Activated CD4-positive, alpha-beta T cell treated with anti-CD3 and anti-CD28 coated beads, Interleukin-2, Interleukin-4, amounts not matched to agents 100 ng/mL and 50 ng/mL, durations not matched to agents 16 hours and 8 hours (primary cell): ENCODE measurements around the gene TULP4.
"Not testable (repeated sequence)": the region's sequence is repeated elsewhere in the genome, so short reads cannot be mapped to it uniquely, and the experiment has no call there.

Experiments used
- DNase-seq: peaks from one replicate; pipeline ENCODE4 v3.0.0-alpha.2; 2020; ENCODE audit warnings: low spot score

Gene TULP4

DNA sequence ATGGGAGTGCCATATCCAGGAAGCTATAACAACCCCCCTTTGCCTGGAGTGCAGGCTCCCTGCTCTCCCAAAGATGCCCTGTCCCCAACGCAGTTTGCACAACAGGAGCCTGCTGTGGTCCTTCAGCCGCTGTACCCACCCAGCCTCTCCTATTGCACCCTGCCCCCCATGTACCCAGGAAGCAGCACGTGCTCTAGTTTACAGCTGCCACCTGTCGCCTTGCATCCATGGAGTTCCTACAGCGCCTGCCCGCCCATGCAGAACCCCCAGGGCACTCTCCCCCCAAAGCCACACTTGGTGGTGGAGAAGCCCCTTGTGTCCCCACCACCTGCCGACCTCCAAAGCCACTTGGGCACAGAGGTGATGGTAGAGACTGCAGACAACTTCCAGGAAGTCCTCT lies 191.0 kb downstream of the TULP4 start:
- no peak for DNase-seq

DNA sequence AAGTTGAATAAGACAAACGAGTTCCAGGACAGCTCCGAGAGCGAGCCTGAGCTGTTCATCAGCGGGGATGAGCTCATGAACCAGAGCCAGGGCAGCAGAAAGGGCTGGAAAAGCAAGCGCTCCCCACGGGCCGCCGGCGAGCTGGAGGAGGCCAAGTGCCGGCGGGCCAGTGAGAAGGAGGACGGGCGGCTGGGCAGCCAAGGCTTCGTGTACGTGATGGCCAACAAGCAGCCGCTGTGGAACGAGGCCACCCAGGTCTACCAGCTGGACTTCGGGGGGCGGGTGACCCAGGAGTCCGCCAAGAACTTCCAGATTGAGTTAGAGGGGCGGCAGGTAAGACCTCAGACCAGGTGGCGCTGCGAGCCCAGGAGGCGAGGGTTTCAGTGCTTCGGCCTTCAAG lies 191.6 kb downstream of the TULP4 start:
- DNase-seq = no peak

DNA sequence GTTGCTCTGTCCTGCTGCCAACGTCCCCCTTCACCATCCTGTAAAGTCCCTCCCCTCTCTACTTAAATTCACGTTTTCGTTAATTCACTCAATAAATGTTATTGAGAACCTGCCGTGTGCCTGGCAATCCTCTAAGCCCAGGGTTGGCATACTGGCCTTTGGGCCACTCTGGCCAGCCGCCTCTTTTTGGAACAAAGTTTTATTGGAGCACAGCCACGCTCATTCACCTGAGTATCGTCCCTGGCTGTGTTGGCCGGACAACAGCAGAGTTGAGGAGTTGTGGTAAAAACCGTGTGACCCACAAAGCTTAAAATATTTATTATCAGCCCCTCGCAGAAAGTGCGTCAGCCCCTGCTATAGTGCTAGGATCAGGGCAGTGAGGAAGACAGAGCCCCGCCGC lies 192.9 kb downstream of the TULP4 start:
- DNase-seq = no peak

DNA sequence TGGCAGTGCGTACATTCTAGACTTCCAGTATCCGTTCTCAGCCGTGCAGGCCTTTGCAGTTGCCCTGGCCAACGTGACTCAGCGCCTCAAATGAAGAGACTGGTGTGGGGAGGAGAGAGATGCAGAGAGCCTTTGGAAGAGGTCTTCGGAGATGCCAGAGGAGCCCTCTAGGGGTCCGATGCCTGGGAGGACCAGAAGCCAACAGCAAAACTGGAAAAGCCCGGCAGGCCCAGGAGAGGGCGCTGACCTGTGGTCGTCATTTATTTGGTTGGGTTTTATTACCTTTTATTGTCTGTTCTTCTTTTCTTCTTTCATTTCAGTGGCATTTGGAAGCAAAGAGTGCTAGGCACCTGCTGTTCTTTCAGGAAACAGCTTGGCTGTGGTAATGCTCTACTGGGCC lies 194.3 kb downstream of the TULP4 start:
- DNase-seq = no peak

DNA sequence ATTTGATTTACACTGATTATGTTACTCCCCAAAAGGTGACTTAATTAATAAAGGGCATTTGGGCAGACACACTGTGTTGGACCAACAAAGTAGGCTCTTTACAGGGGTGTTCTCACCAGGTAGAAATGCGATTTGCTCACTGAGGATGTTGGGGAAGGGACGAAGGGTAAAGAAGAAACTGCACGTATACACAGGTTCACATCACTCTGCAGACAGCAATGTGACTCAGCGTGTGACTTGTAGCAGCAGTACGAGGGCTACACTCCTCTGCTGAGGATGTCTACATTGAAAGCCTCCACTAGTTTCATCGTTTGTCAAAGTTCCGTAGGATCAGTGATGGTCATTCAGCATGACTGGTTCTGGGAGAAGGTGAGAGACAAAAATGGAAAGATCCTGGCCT lies 194.9 kb downstream of the TULP4 start:
- no peak for DNase-seq

DNA sequence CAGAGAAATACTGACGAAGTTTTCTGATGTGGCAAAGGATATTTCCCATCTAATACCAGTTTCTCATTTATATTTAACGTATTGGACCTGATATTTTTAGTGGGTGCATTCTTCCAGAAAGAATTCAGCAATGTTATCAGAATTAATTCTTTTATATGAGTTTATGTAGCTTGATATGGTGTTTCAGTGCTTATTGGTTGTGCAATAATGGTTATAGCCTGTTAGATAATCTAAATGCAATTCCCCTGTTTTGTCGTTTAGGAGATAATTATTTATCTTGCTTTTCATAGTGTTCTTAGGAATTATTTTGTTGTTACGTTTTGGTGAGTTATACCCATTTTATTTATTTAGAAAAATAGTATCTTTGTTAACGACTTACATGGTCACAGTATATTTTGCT lies 196.2 kb downstream of the TULP4 start:
- no peak for DNase-seq

DNA sequence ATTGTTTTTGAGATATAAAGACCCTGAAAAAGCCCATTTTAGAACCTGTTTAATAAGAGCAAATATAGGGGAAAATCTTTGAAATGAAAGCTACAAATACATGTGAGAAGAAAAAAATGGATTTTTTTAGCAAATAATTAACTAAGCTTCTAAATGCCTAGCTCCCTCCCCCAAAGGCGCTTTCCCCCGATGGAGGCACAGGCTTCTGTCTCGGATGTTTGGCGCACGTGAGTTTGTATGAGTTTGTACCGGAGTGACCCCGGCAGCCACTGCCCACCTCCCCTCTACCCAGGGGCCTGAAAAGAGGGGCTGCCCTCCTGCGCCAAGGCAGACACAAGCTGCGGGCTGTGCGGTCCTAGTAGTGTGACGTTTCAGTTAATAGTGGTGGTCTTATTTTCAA lies 197.2 kb downstream of the TULP4 start:
- DNase-seq = no peak

DNA sequence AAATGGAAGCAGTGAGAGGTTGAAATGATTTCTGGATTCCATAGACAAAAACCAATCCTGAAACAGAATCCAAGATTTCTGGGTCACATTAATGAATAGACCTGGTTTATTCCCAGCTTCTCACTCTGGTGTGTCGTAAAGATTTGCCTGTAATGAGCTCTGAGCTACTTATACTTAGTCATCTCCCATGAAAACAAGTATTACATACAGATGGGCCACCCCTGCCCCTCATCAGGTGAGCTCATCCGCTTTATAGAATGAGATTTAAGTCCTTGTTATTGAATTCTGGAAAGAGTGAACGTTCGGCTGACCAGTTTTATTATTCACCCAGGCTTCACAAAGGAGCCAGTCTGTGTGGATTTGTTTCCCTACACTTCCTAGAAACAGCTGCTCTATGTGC lies 200.5 kb downstream of the TULP4 start:
- DNase-seq = no peak

DNA sequence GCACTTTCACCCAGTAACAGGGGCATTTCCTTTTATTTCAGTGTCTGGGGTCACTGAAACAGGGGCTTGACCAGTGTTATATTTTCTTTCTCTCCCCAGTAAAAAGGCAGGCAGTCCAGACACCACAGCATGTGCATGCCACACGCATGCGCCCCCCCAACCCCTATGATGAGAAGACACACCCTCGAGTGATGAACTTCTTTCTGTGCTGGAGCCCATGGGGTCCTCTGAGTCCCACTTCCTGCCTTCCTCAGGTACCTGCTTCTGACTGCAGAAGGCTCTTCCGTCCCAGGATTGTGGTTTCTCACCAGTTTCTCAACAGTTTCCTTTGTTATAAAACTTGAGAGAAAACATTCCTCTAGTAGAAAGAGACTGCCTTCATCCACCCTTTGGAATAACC lies 201.9 kb downstream of the TULP4 start:
- DNase-seq = no peak

DNA sequence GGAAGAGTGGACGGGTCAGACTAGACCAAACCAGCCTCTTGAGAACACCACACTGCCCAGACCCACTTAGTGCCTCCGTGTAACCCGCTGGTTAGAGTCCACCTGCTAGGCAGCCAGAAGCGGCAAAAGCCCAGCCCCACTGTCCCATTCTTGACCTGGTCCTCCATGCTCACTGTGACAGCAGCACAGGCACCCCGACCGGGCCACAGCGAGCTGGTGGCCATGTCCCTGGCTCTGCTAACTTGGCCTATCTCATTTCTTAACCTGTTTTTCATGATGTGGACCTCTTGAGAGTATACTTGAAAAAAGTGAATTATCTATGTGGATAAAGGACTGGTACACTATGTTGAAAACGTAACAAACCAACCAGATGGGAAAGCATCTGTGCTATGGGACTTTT lies 202.7 kb downstream of the TULP4 start:
- DNase-seq = no peak

DNA sequence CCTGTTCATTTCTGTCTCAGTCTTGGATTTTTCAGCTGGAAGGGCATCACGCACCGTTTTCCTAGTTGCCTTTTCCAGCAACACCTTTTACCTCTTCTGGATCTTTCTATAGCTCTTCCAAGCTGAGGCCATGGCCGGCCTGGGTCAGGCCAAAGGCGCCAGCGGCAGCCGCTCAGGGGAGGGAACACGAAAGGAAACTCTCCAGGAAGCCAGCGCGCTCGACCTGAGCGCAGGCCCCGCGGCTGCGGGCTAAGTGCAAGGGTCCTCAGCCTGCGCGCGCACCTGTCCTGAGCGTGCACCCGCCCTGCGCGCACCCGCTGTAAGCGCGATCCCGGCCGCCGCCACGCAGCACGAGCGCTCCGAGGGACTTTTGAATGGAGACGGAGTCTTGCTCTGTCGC lies 203.8 kb downstream of the TULP4 start:
- DNase-seq = no peak

DNA sequence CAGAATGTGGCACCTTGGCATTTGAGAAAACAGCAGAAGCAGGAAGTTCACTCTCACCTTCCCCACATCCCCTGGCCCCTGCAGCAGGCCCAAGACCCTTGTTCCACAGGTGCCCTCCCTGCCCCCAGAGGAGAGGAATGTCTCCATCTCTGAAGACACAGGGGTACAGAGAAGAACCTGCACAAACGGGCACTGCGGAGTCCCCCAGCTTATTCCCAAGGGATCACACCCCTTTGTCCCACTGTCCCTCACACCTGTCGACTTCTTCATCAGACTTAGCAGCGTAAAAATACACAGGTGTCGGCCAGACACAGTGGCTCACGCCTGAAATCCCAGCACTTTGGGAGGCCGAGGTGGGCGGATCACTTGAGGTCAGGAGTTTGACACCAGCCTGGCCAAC lies 204.8 kb downstream of the TULP4 start:
- no peak for DNase-seq

DNA sequence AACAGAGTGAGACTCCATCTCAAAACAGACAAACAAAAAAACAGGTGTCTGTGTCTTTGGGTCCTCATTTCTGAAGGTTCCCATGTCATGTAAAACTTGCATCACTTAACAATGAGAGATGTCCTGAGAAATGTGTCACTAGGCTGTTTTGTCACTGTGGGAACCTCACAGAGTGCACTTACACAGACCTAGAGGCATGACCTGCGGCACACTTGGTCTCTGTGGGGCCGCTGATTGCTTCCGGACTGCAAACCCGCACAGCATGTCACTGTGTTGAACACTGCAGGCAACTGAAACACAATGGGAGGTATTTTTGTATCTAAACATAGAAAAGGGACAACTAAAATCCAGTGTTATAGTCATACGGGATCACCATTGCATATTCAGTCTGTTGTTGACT lies 205.3 kb downstream of the TULP4 start:
- DNase-seq = no peak

DNA sequence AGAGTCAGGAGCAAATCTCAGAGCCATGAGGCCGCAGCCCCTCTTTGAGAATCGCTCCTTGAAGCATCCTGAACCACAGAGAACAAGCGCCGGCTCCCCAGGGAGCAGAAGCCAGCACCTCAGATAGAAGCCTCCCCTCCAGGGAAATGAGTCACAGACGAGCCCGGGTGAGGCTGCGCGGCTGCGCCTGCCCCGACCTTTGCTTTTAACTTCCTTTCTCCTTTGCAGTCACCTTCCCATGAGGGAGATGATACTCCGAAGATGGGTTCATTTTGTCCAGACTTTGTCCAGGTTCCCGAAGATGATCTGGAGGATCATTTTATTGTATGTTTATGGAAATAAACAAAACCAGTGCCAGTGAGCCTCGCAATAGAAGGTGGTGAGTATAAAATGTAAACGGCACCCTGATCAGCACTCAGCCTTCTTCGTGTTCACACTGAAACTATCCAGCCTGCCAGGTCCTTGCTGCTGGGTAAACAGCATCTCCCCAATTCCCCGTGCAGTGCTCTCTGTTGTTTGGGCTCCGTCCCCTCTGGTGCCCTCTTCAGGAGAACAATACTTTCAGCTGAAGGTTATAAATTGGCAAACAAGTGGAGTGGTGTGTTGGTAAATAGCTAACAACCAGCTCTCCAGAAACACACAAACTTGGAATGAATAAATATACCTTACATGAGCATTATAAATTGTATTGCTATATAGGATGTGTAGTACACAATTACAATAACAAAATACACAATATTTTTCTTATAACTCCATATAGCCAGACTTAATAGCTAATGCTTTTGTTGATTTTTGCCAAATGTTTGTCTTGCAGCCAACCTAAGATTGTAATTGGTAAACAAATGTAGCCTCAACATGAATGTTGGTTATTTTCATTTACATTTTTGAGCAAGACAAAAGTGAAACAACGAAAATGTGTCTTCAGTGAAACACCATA lies 206.2 kb downstream of the TULP4 start:
- peak; percentile 75 for DNase-seq

DNA sequence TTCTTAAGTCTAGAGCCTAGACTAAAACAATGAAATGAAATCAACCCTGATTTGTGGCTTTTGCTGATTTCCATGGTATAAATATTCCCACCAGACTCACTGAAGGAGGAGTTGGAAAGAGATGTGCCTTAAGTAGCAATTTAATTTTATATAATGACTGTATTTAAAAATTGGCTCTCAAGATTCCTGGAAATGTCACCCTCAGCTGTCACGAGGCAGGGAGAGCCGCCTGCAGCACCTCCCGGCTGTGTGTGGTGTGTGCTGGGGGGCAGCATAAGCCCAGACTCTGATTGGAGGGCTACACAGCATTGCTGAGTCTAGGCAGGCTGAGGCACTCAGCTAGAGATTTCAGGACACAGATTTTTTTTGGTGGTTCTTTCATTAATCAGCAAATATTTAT lies 207.0 kb downstream of the TULP4 start:
- no peak for DNase-seq

DNA sequence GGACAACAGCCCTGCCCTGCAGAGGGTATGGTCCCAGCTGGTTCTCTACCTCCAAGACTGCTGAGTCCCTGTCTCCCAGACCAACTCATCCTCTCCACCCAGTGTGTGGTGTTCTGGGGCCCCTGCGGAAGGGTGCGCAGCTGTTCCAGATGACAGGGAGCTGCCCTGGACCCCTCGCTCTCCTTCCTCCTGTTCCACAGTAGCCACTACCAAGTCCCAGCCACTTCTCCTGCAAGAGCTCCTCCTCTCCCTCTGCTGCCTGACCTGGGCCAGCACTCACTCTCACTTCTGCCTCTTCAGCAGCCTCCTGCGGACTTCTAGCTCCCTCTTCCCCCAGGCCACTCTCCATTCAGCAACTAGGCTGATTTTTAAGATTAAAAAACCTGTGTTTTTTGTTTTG lies 207.5 kb downstream of the TULP4 start:
- no peak for DNase-seq

DNA sequence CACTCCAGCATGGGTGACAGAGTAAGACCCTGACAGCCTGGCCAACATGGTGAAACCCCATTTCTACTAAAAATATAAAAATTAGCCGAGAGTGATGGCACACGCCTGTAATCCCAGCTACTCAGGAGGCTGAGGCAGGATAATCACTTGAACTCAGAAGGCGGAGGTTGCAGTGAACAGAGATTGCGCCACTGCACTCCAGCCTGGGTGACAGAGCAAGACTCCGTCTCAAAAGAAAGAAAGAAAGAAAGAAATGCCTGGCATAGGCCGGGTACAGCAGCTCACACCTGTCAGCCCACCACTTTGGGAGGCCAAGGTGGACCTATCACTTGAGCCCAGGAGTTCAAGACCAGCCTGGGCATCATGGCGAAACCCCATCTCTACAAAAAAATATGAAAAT lies 208.7 kb downstream of the TULP4 start:
- not testable (repeated sequence) for DNase-seq

DNA sequence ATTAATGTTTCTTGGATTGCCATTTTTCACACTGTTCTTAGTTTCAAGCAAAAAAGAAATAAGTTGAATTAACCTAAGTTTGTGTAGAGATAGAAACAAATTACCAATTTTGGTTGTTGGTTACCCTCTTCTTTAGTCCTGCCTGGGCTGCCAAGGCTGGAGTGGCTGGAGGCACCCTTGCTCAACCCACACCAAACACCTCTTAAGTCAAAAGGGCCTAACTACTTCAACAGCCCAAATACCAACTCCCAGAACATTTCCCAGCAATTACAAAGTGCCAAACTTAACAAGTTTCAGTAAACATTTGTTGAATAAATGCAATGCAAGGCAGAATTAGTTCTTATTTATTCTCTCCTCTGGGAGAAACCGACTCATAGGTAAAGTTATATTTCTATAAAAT lies 209.5 kb downstream of the TULP4 start:
- no peak for DNase-seq

DNA sequence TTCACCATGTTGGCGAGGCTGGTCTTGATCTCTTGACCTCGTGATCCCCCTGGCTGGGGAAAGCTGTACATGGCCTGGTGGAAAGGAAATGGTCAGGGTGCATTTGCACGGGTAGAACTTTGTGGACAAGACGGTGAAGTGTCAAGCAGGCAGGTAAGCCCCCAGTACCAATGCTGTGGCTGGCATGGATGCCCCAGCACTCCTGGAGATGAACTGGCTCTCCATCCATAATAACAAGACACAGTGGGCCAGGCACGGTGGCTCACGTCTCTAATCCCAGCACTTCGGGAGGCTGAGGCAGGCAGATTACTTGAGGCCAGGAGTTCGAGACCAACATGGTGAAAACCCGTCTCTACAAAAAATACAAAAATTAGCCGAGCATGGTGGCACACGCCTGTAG lies 210.4 kb downstream of the TULP4 start:
- DNase-seq = no peak

DNA sequence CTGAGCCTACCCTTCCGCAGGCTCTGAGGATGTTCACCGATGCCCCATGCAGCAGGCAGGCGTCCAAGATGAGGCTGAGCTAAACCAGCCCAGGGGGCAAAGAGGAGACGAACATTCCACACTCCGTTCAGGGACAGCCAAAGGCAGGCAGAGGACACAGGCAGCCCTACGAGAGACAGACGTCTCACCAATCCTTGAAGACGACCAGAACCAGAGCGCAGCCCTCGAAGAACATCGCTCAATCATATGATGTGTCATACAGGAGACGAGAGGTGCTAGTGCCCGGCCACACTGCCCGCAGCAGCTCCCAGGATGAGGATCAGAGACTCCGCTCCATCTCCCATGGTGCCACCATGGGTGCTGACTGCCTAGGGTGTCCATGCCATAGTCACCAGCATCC lies 212.0 kb downstream of the TULP4 start:
- DNase-seq = no peak

DNA sequence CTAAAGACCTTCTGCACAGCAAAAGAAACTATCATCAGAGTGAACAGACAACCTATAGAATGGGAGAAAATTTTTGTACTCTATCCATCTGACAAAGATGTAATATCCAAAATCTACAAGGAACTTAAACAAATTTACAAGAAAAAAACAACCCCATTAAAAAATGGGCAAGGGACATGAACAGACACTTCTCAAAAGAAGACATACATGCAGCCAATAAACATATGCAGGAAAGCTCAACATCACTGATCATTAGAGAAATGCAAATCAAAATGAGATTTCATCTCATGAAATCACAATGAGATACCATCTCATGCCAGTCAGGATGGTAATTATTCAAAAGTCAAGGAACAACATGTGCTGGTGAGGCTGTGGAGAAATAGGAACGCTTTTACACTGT lies 215.6 kb downstream of the TULP4 start:
- DNase-seq = not testable (repeated sequence)

DNA sequence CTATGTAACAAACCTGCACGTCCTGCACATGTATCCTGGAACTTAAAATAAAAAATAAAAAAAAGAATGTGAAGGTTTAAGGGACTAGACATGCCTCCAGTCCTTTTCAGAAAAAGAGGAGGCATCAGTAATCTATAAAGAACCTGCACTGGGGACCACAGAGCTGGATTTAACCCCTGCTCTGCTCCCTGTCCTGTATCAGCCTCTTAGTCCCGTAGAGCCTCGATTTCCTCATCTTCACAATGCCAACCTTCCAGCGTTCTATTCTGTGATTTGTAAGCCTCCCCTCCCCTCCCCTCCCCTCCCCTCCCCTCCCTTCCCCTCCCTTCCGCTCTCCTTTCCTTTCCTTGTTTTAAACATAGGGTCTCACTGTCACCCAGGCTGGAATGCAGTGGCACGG lies 216.6 kb downstream of the TULP4 start:
- DNase-seq = no peak

DNA sequence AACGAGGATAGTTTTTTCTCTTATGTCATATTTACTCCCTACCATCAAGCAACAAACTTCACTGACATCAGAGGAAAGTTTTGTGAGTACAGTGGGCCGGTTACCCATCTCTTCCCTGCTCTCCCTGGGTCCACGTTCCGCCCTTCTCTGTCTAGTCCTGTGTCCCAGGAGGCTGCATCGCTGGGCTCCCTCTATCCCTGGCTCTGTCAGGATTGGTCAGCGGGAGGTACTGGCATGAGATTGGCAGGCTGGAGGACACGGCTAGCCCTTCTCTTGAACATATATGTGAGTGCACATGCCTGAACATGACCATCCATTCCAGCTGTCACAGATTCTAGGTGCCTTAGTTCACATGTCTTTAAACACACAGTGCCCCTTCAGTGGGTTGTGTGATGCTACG lies 217.4 kb downstream of the TULP4 start:
- DNase-seq = no peak

DNA sequence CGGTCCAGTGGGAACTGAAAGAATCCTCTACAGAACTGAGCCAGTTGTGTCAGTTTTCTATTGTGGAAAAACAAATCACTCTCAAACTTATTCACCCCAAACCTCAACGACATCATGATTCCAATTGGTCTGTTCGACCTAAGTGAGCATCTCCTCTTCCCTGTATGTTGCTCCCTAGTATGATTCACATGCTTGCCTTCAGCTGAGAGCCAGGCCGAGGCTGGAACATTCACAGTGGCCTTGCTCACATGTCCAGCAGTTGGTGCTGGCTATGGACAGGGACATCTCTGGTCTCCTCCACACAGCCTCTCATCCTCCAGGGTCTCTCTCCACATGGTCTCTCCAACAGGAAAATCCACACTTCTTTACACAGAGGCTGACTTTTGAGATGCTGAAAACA lies 219.3 kb downstream of the TULP4 start:
- no peak for DNase-seq
